IPS-18a (cell line): ENCODE data around the gene SDHA.
"Not testable (repeated sequence)": the region's sequence is repeated elsewhere in the genome, so short reads cannot be mapped to it uniquely, and the experiment has no call there.

Source experiments
- H3K27ac ChIP-seq: one replicate; pipeline ENCODE4 v1.5.1; 2013; ENCODE audit warnings: low read length
- H3K27me3 ChIP-seq: one replicate; pipeline ENCODE4 v1.6.1; 2013; ENCODE audit warnings: mild to moderate bottlenecking, low read length; ENCODE audit not compliant: control insufficient read depth, insufficient read depth
- H3K36me3 ChIP-seq: one replicate; pipeline ENCODE4 v1.6.1; 2013; ENCODE audit warnings: low read depth, low read length; ENCODE audit not compliant: control insufficient read depth
- H3K4me1 ChIP-seq: one replicate; pipeline ENCODE4 v1.6.1; 2013; ENCODE audit warnings: low read depth, low read length; ENCODE audit not compliant: control insufficient read depth
- H3K4me3 ChIP-seq: one replicate; pipeline ENCODE4 v1.5.1; 2013; ENCODE audit warnings: low read length
- H3K9ac ChIP-seq: one replicate; pipeline ENCODE4 v1.6.1; 2013; ENCODE audit warnings: mild to moderate bottlenecking, low read length, moderate library complexity
- H3K9me3 ChIP-seq: one replicate; pipeline ENCODE4 v1.6.1; 2013; ENCODE audit warnings: low read depth, low read length; ENCODE audit not compliant: control insufficient read depth

SDHA gene

GRCh38 chr5:203246-203930 is 14.7 kb upstream of the SDHA start:
- H3K27ac ChIP-seq: no peak overlapping the region
- no peaks in the 10 kb centered on the region for H3K9me3 ChIP-seq
- no peaks in the 10 kb centered on the region for H3K27me3 ChIP-seq
- no peak overlapping the region for H3K9ac ChIP-seq
- H3K4me3 ChIP-seq: no peak overlapping the region
- H3K4me1 ChIP-seq: no peaks in the 10 kb centered on the region
- peaks cover 19% of the 10 kb centered on the region for H3K36me3 ChIP-seq

- Histone ChIP-seq H3K4me1 (no peaks in the 10 kb centered on the region), H3K27me3 (no peaks in the 10 kb centered on the region), H3K4me3 (no peak overlapping the region), H3K9me3 (no peaks in the 10 kb centered on the region), H3K9ac (no peak overlapping the region), H3K36me3 (peaks cover 19% of the 10 kb centered on the region), H3K27ac (no peak overlapping the region)
Observed at GRCh38 chr5:204001-204400, 14.1 kb upstream of the SDHA start.

- Histone ChIP-seq H3K9ac (no peak overlapping the region), H3K27ac (no peak overlapping the region), H3K9me3 (no peaks in the 10 kb centered on the region), H3K4me3 (no peak overlapping the region), H3K36me3 (peaks cover 19% of the 10 kb centered on the region), H3K27me3 (no peaks in the 10 kb centered on the region), H3K4me1 (no peaks in the 10 kb centered on the region)
Observed at GRCh38 chr5:204462-204861, 13.7 kb upstream of the SDHA start.

GRCh38 chr5:204966-205670 is 13.0 kb upstream of the SDHA start:
- Histone ChIP-seq H3K27ac (no peak overlapping the region), H3K36me3 (peaks cover 19% of the 10 kb centered on the region), H3K4me3 (no peak overlapping the region), H3K9ac (no peak overlapping the region), H3K9me3 (no peaks in the 10 kb centered on the region), H3K27me3 (no peaks in the 10 kb centered on the region), H3K4me1 (no peaks in the 10 kb centered on the region)

GRCh38 chr5:206406-206805 is 11.7 kb upstream of the SDHA start:
- Histone ChIP-seq H3K4me3 (no peak overlapping the region), H3K9me3 (no peaks in the 10 kb centered on the region), H3K4me1 (no peaks in the 10 kb centered on the region), H3K27me3 (no peaks in the 10 kb centered on the region), H3K36me3 (peaks cover 19% of the 10 kb centered on the region), H3K9ac (no peak overlapping the region), H3K27ac (no peak overlapping the region)

GRCh38 chr5:206927-207536 is 11.1 kb upstream of the SDHA start:
- no peak overlapping the region for H3K27ac ChIP-seq
- H3K9me3 ChIP-seq: no peaks in the 10 kb centered on the region
- no peak overlapping the region for H3K9ac ChIP-seq
- no peaks in the 10 kb centered on the region for H3K4me1 ChIP-seq
- peaks cover 19% of the 10 kb centered on the region for H3K36me3 ChIP-seq
- no peak overlapping the region for H3K4me3 ChIP-seq
- H3K27me3 ChIP-seq: no peaks in the 10 kb centered on the region

- H3K9ac ChIP-seq: no peak overlapping the region
- no peaks in the 10 kb centered on the region for H3K4me1 ChIP-seq
- no peaks in the 10 kb centered on the region for H3K27me3 ChIP-seq
- no peak overlapping the region for H3K27ac ChIP-seq
- no peak overlapping the region for H3K4me3 ChIP-seq
- no peaks in the 10 kb centered on the region for H3K9me3 ChIP-seq
- peaks cover 19% of the 10 kb centered on the region for H3K36me3 ChIP-seq
Observed at GRCh38 chr5:207599-207998, 10.5 kb upstream of the SDHA start.

GRCh38 chr5:208449-209114 is 9.5 kb upstream of the SDHA start:
- no peaks in the 10 kb centered on the region for H3K9me3 ChIP-seq
- no peak overlapping the region for H3K27ac ChIP-seq
- no peaks in the 10 kb centered on the region for H3K4me1 ChIP-seq
- H3K36me3 ChIP-seq: peaks cover 18% of the 10 kb centered on the region
- H3K4me3 ChIP-seq: no peak overlapping the region
- H3K27me3 ChIP-seq: no peaks in the 10 kb centered on the region
- H3K9ac ChIP-seq: no peak overlapping the region

- Histone ChIP-seq H3K27me3 (no peaks in the 10 kb centered on the region), H3K4me3 (no peak overlapping the region), H3K4me1 (no peaks in the 10 kb centered on the region), H3K27ac (no peak overlapping the region), H3K36me3 (peaks cover 7% of the 10 kb centered on the region), H3K9ac (no peak overlapping the region), H3K9me3 (no peaks in the 10 kb centered on the region)
Observed at GRCh38 chr5:213803-214395, 4.2 kb upstream of the SDHA start.

GRCh38 chr5:215256-215655 is 2.9 kb upstream of the SDHA start:
- not testable (repeated sequence) for H3K27ac ChIP-seq, H3K36me3 ChIP-seq, H3K4me1 ChIP-seq, H3K27me3 ChIP-seq, H3K4me3 ChIP-seq, H3K9ac ChIP-seq, H3K9me3 ChIP-seq

GRCh38 chr5:216076-216475 is 2.0 kb upstream of the SDHA start:
- H3K9ac ChIP-seq, H3K36me3 ChIP-seq, H3K4me3 ChIP-seq, H3K4me1 ChIP-seq, H3K27ac ChIP-seq, H3K27me3 ChIP-seq, H3K9me3 ChIP-seq: not testable (repeated sequence)
